Rectal smooth muscle tissue (tissue), 1 donor: ENCODE data around the gene TOM1.
"Not testable (repeated sequence)": the region's sequence is repeated elsewhere in the genome, so short reads cannot be mapped to it uniquely, and the experiment has no call there.

Experiments
- H3K27ac ChIP-seq: one replicate; pipeline ENCODE4 v1.7.0; 2013; ENCODE audit warnings: low read depth, low read length, inconsistent platforms
- H3K27me3 ChIP-seq: one replicate; pipeline ENCODE4 v1.7.0; 2013; ENCODE audit warnings: low read length; ENCODE audit not compliant: control insufficient read depth, insufficient read depth
- H3K36me3 ChIP-seq: one replicate; pipeline ENCODE4 v1.7.0; 2013; ENCODE audit warnings: low read length; ENCODE audit not compliant: control insufficient read depth, insufficient read depth
- H3K4me1 ChIP-seq: one replicate; pipeline ENCODE4 v1.7.0; 2013; ENCODE audit warnings: low read length; ENCODE audit not compliant: control insufficient read depth, insufficient read depth
- H3K4me3 ChIP-seq: one replicate; pipeline ENCODE4 v1.7.0; 2013; ENCODE audit warnings: low read length
- H3K9ac ChIP-seq: one replicate; pipeline ENCODE4 v1.7.0; 2013; ENCODE audit warnings: low read length

The TOM1 gene

DNA sequence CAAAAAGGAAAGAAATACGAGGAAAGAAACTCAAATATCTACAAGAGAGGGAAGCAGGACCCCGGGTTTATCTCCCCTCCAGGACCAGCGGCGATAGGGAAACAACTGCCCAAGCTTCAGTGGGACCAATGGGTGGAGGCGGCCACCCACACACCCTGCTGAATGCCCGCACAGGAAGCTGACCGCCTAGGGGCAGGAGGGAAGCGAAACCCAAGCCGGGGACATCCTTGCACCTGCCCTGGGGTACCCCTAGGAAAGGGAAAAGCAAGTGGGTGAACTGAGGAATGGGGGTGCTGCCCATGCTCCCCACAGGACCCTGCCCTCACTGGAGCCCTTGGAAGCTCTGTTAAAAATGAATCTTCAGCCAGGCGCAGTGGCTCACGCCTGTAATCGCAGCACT lies 53.6 kb downstream of the TOM1 start:
- Histone ChIP-seq H3K4me3 (no peak overlapping the region), H3K9ac (no peak overlapping the region), H3K4me1 (peaks cover 12% of the 10 kb centered on the region), H3K27me3 (no peaks in the 10 kb centered on the region), H3K27ac (no peak overlapping the region), H3K36me3 (no peaks in the 10 kb centered on the region)

DNA sequence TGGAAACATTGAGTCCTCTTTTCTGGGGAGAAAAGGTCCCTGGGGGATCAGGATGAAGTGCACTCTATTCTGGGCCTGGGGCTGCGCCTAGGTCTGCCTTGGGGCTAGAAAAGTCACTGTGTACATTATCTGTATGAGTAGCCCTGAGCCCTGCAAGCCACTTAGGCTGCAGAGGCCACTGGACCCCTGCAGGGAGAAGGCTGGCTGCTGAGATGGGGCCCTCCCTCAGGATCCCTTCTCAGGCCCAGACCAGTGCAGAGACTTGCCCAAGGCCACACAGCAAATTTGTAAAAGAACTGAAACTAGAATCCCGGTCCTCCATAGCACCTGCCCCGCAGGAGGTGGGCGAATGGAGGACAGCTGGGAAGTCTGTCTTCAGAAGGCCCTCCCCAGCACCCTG lies 54.4 kb downstream of the TOM1 start:
- Histone ChIP-seq H3K27ac (no peak overlapping the region), H3K4me3 (no peak overlapping the region), H3K4me1 (peaks cover 12% of the 10 kb centered on the region)

DNA sequence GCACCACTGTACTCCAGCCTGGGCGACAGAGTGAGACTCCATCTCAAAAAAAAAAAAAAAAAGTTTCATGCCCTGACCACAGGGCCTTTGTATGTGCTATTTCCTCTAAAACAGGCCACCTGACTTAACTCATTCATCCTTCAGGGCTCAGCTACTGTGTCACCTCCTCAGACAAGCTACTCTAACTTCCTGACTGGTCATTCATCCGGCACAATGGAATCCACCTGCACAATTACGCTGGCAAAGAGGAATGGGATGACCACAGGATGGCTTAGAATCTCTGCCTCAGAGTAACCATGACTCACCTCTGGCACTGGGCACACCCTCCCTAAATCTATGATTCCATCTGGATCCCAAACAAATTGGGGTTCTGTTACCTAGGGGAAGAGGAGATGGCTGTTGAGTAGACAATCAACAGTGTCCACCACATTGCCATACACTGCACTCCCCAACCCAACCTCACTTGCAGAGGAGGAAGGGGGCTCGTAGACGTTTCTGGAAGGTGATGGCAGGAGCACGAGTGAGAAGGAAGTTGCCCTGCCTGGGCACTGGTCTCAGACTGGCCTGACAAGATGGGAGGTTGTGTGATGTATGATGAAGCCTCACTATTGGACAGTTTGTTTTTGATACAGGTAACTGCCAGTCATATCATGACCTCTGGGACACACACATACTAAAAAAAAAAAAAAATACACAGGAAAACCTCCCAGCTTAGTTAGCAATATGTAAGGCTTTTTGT lies 58.4 kb downstream of the TOM1 start:
- Histone ChIP-seq H3K27ac (no peak overlapping the region), H3K9ac (no peak overlapping the region), H3K4me1 (no peaks in the 10 kb centered on the region), H3K36me3 (no peaks in the 10 kb centered on the region), H3K4me3 (no peak overlapping the region), H3K27me3 (peaks cover 3% of the 10 kb centered on the region)

More for the DNA sequence above, 54.4 kb downstream of the TOM1 start:
- Histone ChIP-seq H3K27me3 (no peaks in the 10 kb centered on the region), H3K36me3 (no peaks in the 10 kb centered on the region), H3K9ac (no peak overlapping the region)

DNA sequence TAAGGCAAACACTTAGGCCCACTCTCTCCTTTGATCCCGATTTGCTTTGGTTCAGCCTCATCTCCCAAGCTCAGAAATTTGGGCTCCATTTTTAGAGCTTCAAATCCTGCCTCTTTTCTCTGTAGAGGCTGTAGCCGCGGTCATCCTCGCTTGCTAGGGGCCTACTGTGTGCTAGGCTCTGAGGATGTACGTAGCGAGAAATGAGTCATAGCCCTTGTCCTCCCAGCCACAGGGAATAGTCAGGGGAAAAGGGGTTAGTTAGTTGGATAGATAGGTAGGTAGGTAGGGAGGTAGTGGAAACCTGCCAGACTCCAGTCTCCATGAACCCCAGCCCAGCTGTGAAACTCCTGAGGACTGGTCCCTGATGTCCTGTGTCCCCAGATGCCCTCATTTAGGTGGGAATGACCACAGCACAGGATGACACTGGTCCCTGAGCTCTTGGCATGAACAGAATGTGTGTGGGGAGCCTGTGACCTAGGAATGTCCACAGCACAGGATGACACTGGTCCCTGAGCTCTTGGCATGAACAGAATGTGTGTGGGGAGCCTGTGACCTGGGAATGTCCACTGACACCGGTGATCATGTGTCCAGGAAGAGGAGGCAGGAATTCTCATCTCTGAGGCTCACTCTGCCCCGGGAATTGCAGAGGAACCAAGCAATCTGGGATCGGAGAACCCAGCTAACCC lies 59.8 kb downstream of the TOM1 start:
- Histone ChIP-seq H3K9ac (no peak overlapping the region), H3K27ac (no peak overlapping the region), H3K36me3 (no peaks in the 10 kb centered on the region), H3K4me3 (no peak overlapping the region), H3K4me1 (no peaks in the 10 kb centered on the region), H3K27me3 (peaks cover 3% of the 10 kb centered on the region)

DNA sequence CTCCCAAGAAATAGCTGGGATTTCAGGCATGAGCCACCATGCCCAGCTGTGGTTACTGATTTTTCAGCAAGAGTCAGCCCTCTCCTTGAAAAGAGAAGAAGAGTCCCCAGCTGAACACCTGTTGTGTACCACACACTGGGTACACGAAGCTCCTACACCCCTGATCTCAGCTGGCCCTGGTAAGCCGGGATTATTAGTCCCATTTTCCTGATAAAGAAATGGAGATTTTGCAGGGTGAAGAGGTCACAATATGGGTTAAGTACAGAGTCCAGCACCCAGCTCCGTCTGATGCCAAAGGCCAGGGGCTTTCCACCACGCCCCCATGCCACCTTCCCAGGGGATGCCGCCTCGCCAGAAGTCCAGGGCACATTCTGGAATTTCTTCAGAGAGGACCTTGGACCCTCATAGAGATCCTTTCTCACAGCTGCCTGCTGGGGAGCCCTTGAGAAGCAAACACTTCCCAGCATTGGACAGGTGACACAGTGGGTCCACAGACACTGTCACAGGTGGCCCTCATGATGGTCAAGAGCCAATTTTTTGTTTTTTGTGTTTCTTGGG lies 61.4 kb downstream of the TOM1 start:
- no peaks in the 10 kb centered on the region for H3K36me3 ChIP-seq
- H3K4me1 ChIP-seq: no peaks in the 10 kb centered on the region
- H3K27me3 ChIP-seq: peaks cover 3% of the 10 kb centered on the region
- no peak overlapping the region for H3K27ac ChIP-seq
- no peak overlapping the region for H3K9ac ChIP-seq
- no peak overlapping the region for H3K4me3 ChIP-seq

DNA sequence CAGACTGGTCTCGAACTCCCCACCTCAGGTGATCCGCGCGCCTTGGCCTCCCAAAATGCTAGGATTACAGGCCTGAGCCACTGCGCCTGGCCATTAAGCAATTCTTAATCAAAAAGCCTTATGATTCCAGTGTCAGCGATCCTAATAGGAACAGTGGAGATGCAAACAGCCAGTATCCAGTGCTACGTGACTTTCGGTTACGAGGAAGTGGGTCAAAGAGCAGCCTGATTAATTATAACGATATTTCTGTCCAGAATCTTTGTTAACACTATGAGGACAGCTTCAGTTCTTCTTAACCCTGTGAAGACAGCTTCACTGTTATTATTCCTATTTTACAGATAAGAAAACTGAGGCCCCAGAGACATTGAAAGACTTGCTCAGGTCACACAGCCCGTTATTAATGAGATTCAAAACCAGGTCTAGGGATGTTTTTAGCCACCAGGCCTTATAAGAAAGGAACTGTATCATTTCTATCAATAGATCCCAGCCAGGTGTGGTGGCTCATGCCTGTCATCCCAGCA lies 63.9 kb downstream of the TOM1 start:
- Histone ChIP-seq H3K27me3 (peaks cover 3% of the 10 kb centered on the region), H3K4me1 (no peaks in the 10 kb centered on the region), H3K36me3 (no peaks in the 10 kb centered on the region), H3K27ac (no peak overlapping the region), H3K9ac (no peak overlapping the region), H3K4me3 (no peak overlapping the region)

DNA sequence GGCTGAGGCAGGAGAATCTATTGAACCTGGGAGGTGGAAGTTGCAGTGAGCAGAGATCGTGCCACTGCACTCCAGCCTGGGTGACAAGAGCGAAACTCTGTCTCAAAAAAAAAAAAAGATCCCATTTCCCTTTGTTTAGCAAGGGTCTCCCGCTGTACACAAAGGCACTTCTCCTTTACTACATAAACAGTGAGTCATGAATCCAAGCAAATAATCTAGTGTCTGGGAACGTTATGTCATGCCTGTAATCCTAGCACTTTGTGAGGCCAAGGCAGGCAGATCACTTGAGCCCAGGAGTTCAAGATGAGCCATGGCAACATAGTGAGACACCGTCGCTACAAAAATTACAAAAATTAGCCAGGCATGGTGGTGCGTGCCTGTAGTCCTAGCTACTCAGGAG lies 64.5 kb downstream of the TOM1 start:
- not testable (repeated sequence) for H3K36me3 ChIP-seq, H3K27ac ChIP-seq, H3K9ac ChIP-seq, H3K4me1 ChIP-seq, H3K4me3 ChIP-seq, H3K27me3 ChIP-seq

DNA sequence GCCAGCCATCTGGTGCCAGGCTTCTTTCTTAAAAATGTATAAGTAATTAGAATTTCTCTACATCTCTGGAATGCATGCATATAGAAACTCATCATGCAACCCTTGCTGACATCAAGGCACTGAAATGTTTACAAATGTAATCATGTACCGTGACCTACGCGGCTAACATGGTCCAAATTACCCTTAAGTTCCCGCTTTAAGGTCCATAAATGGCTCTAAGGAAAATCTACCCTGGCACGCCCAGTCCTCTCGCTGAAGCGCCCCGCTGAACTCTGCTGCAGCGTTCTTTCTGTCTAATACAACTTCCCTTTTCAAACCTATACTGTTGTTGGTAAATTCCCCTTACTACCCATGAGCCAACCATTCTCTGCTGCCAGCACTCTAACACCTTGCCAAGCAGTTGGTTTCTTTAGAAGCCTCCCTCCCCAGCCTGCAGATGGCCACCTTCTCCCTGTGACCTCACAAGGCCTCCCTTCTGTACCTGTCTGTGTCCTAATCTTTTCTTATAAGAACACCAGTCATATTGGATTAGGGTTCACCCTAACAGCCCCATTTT lies 67.7 kb downstream of the TOM1 start:
- no peak overlapping the region for H3K4me3 ChIP-seq
- no peak overlapping the region for H3K27ac ChIP-seq
- no peaks in the 10 kb centered on the region for H3K27me3 ChIP-seq
- no peak overlapping the region for H3K9ac ChIP-seq
- peaks cover 3% of the 10 kb centered on the region for H3K4me1 ChIP-seq
- H3K36me3 ChIP-seq: no peaks in the 10 kb centered on the region

DNA sequence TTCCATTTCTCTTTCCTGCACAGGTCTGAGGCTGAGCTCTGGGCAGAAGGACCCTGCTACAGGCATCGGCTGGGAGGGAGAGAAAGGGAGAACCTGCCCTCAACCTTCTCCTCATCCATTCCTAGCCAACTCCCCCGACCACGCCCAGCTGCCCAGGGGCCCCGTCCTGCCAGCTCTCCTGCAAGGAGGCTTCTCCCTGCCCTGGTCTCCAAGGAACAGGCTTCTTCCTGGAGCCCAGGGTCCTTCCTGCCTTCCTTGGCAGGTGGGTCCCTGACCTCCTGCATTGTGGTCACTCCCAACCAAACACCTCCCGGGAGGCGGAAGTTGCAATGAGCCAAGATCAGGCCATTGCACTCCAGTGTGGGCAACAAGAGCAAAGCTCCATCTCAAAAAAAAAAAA lies 68.7 kb downstream of the TOM1 start:
- Histone ChIP-seq H3K36me3 (no peaks in the 10 kb centered on the region), H3K27ac (no peak overlapping the region), H3K9ac (no peak overlapping the region), H3K4me3 (no peak overlapping the region), H3K4me1 (peaks cover 3% of the 10 kb centered on the region), H3K27me3 (no peaks in the 10 kb centered on the region)

DNA sequence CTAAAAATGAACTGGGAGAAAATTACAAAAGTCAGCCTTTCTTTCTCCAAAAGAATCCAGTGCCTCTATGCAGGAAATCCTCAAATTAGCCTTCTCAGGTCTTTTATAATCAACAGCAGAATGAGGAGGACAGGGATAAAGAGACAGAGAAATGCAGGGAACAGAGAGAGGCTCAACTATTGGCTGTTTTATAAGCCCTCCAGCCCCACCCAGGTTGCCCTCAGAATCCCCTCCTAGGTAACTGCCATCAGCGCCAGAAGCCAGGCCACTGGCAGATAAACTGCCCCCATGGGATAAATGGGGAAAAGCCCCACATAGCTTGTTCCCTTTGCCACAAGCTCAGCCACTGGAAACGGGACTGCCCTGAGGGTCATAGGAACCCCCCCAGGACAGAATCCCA lies 70.3 kb downstream of the TOM1 start:
- Histone ChIP-seq H3K36me3 (no peaks in the 10 kb centered on the region), H3K4me1 (peaks cover 3% of the 10 kb centered on the region), H3K9ac (no peak overlapping the region), H3K27me3 (no peaks in the 10 kb centered on the region), H3K27ac (no peak overlapping the region), H3K4me3 (no peak overlapping the region)

DNA sequence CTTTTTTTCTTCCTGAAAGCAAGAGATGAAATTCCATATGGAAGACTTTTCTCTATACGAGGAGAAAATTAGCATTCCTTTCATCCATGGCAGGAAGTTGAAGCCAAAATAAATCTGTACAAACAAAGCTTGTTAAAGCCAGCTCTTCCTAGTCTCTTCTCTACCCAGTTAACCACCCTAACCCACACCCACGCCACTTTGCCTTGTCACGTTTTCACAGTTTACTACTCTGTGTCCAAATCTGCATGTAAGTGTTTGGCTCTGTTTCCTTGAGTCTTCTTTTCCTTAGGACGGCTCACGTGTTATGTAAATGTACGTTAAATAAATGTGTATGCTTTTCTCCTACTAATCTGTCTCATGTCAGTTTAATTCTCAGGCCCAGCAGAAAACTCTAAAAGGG lies 74.1 kb downstream of the TOM1 start:
- Histone ChIP-seq H3K4me3 (no peak overlapping the region), H3K27me3 (no peaks in the 10 kb centered on the region), H3K9ac (no peak overlapping the region), H3K4me1 (peaks cover 8% of the 10 kb centered on the region), H3K36me3 (no peaks in the 10 kb centered on the region), H3K27ac (no peak overlapping the region)

DNA sequence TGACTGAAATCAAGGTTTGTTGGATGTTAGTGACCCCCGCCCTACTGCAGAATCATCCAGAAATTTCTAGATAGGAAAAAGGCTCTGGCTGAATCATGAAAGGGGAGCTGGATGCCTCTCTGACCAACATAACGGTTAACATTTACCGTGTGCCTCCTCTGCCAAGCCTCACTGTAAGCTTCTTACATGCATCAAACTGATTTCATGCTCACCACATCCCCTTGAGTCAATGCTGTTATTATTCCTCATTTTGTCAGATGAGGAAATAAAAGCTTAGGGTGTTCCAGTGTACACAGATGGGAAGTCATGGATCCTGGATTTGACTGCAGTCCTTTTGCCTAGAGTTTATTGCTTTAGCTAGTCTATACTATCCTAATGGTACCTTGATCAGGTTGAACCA lies 75.3 kb downstream of the TOM1 start:
- H3K27me3 ChIP-seq: no peaks in the 10 kb centered on the region
- H3K4me3 ChIP-seq: no peak overlapping the region
- peaks cover 8% of the 10 kb centered on the region for H3K4me1 ChIP-seq
- no peak overlapping the region for H3K27ac ChIP-seq
- H3K9ac ChIP-seq: no peak overlapping the region
- H3K36me3 ChIP-seq: no peaks in the 10 kb centered on the region
